OCI-LY1 (cell line): Measurements from ENCODE around the gene LONRF3.
A peak's percentile ranks its signal among the peaks of the same experiment; 100 is the strongest.

Experiments used
- H2AFZ ChIP-seq: fragments of 200-600 bp; sonication (generic), shearing (Covaris generic); 2 replicates; pipeline ENCODE4 v1.6.0; 2014; ENCODE audit warnings: antibody characterized with exemption, mild to moderate bottlenecking, low read length
- H3F3A ChIP-seq: fragments of 200-600 bp; sonication (generic), shearing (Covaris generic); 2 replicates; pipeline ENCODE4 v1.6.0; 2014; ENCODE audit warnings: mild to moderate bottlenecking, antibody characterized with exemption, low read length, moderate library complexity; ENCODE audit not compliant: insufficient read depth
- H3K27ac ChIP-seq: fragments of 200-600 bp; sonication (generic); 2 replicates; pipeline ENCODE4 v1.5.1; 2014; ENCODE audit warnings: low read length, mixed run types, mild to moderate bottlenecking, low read depth; ENCODE audit not compliant: poor library complexity, severe bottlenecking
- H3K27me3 ChIP-seq: fragments of 200-600 bp; sonication (generic); 2 replicates; pipeline ENCODE4 v1.6.0; 2014; ENCODE audit warnings: antibody characterized with exemption, mild to moderate bottlenecking, low read length, moderate library complexity; ENCODE audit not compliant: insufficient read depth
- H3K36me3 ChIP-seq: fragments of 200-600 bp; sonication (generic); 2 replicates; pipeline ENCODE4 v1.6.1; 2014; ENCODE audit warnings: mild to moderate bottlenecking, antibody characterized with exemption, low read length, moderate library complexity, mixed read lengths; ENCODE audit not compliant: insufficient read depth
- H3K4me1 ChIP-seq: fragments of 200-600 bp; sonication (generic); 2 replicates; pipeline ENCODE4 v1.5.1; 2014; ENCODE audit warnings: mild to moderate bottlenecking, low read length, moderate library complexity; ENCODE audit not compliant: insufficient read depth, severe bottlenecking
- H3K4me2 ChIP-seq: fragments of 200-600 bp; sonication (generic), shearing (Covaris generic); 2 replicates; pipeline ENCODE4 v1.6.1; 2014; ENCODE audit warnings: low read length
- H3K4me3 ChIP-seq: fragments of 200-600 bp; sonication (generic); 2 replicates; pipeline ENCODE4 v1.5.1; 2014; ENCODE audit warnings: low read length, low read depth, mild to moderate bottlenecking, mixed read lengths; ENCODE audit not compliant: poor library complexity, severe bottlenecking
- H3K79me2 ChIP-seq: fragments of 200-600 bp; shearing (Covaris generic); 2 replicates; pipeline ENCODE4 v1.6.1; 2016; ENCODE audit warnings: mixed run types, low read length, mixed read lengths; ENCODE audit not compliant: insufficient read depth
- H3K9ac ChIP-seq: fragments of 200-600 bp; sonication (generic), shearing (Covaris generic); 2 replicates; pipeline ENCODE4 v1.6.1; 2014; ENCODE audit warnings: mild to moderate bottlenecking, low read length, mixed read lengths
- H3K9me2 ChIP-seq: fragments of 200-600 bp; sonication (generic), shearing (Covaris generic); 2 replicates; pipeline ENCODE4 v1.6.1; 2014; ENCODE audit warnings: low read depth, mild to moderate bottlenecking, low read length, mixed read lengths
- H3K9me3 ChIP-seq: fragments of 200-600 bp; shearing (Covaris generic); 2 replicates; pipeline ENCODE4 v1.6.1; 2014; ENCODE audit warnings: low read length, mixed read lengths
- H4K20me1 ChIP-seq: fragments of 200-600 bp; sonication (generic), shearing (Covaris generic); 2 replicates; pipeline ENCODE4 v1.6.0; 2016; ENCODE audit warnings: mild to moderate bottlenecking, low read length; ENCODE audit not compliant: insufficient read depth
- EZH2 ChIP-seq: fragments of 200-600 bp; sonication (generic), shearing (Covaris generic); IDR thresholded peaks from 2 replicates; pipeline ENCODE4 v1.8.0; 2017; ENCODE audit warnings: borderline replicate concordance, mixed run types, mild to moderate bottlenecking, antibody characterized with exemption, low read length, moderate library complexity, mixed read lengths
- TF ChIP-seq, protein P1 (sequence below): fragments of 200-600 bp; sonication (generic), shearing (Covaris generic); IDR thresholded peaks from 2 replicates; pipeline ENCODE4 v1.5.1; 2017; ENCODE audit warnings: mild to moderate bottlenecking, antibody characterized with exemption, low read length, moderate library complexity, mixed read lengths

LONRF3 gene

DNA sequence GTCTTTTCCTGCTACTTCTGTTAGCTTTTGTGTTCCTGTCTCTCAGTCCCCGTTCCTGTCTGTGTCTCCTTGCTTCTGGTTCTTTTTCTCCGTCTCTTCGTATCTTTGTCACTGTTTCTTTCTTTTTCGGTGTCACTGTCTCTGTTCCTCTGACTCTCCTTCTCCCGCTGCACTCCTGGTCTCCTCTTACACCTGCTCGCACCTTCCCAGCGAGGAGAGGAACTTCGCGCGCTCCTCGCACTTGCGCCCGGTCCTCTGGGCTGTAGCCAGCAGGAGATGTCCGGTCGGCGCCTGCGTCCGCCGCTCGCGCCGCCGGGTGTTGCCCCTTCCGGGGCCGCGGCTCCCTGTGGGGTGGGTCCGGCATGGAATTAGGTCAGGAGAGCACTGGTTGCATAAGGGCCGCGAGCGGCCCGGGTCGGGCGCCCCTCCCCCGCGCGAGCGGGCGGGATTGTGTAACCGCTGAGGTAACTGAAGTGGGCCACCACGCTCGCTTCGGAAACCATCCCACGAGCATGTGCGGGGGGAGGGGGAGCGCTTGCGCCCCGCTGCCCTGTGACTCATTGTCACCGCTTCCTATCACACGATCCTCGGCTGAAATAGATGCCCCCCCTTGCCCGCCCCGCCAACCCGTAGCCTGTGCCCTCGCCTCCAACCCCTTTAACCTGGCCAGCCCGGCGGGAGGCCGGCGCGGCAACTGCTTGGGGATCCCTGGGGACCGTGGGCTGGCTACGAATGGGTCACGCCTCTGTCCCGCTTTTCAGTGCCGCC, 1.6 kb downstream of the LONRF3 start:
- H3K4me3 ChIP-seq, result peak overlapping the region; percentile 77
- no peaks in the 10 kb centered on the region for H3F3A ChIP-seq
- H3K36me3 ChIP-seq, result peaks cover 21% of the 10 kb centered on the region; the same call in 1 of the 2 replicates
- peak overlapping the region; percentile 72 for H3K4me2 ChIP-seq
- H3K9me3 ChIP-seq, result no peaks in the 10 kb centered on the region
- H3K79me2 ChIP-seq, result no peaks in the 10 kb centered on the region
- no peaks in the 10 kb centered on the region for H3K27me3 ChIP-seq
- H3K27ac ChIP-seq, result peak overlapping the region; percentile 64
- no peak overlapping the region for H2AFZ ChIP-seq
- peak overlapping the region; percentile 83 for H3K9ac ChIP-seq
- no peaks in the 10 kb centered on the region for H3K9me2 ChIP-seq
- H3K4me1 ChIP-seq, result peaks cover 10% of the 10 kb centered on the region
- no peaks in the 10 kb centered on the region for H4K20me1 ChIP-seq
- TF ChIP-seq, protein P1, sequence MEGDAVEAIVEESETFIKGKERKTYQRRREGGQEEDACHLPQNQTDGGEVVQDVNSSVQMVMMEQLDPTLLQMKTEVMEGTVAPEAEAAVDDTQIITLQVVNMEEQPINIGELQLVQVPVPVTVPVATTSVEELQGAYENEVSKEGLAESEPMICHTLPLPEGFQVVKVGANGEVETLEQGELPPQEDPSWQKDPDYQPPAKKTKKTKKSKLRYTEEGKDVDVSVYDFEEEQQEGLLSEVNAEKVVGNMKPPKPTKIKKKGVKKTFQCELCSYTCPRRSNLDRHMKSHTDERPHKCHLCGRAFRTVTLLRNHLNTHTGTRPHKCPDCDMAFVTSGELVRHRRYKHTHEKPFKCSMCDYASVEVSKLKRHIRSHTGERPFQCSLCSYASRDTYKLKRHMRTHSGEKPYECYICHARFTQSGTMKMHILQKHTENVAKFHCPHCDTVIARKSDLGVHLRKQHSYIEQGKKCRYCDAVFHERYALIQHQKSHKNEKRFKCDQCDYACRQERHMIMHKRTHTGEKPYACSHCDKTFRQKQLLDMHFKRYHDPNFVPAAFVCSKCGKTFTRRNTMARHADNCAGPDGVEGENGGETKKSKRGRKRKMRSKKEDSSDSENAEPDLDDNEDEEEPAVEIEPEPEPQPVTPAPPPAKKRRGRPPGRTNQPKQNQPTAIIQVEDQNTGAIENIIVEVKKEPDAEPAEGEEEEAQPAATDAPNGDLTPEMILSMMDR, result no peak
- no peak for TF ChIP-seq EZH2

DNA sequence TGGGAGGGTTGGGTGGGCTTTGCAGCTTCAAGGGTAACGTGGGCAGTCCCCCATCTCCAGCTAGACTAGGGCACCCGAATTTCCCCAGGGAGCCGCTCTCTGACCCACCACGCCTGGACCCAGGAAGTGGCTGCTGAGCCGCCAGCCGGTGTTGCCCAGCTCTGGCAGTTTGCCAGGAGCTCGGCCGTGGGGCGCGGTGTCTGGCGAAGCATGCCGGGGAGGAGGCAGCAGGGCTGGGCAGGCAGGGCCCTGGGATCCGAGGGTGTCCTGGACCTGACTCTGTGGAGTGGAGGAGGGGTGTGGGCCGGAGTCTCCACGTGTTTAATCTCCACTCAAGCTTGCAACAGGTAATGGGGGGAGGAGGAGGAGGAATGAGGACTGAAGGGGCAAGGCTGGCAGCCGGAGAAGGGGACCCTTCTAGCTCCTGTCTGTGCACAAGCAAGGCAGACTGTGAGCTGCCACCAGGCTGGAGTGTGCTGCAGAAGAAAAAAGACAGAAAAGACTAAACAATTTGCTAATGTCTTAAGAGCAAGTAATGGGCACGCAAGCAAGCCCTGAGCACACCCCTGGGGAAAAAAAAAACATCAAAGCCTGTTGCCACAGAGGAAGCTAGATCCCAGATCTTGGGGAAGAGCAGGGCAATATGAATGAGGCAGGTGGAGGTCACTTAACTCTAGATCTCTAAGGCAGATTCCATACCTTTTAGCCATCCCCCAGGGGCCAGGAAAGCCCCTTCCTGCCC, 2.4 kb downstream of the LONRF3 start:
- Histone ChIP-seq H3K9me2 (no peaks in the 10 kb centered on the region), H3K79me2 (no peaks in the 10 kb centered on the region), H3K4me1 (peaks cover 10% of the 10 kb centered on the region), H3K27ac (peak overlapping the region; percentile 64), H4K20me1 (no peaks in the 10 kb centered on the region), H3F3A (no peaks in the 10 kb centered on the region), H3K9ac (peak overlapping the region; percentile 83), H3K36me3 (peaks cover 25% of the 10 kb centered on the region; the same call in 1 of the 2 replicates), H3K4me3 (peak overlapping the region; percentile 77), H2AFZ (no peak overlapping the region), H3K4me2 (peak overlapping the region; percentile 72), H3K27me3 (no peaks in the 10 kb centered on the region), H3K9me3 (no peaks in the 10 kb centered on the region)
- no peak for TF ChIP-seq EZH2
- TF ChIP-seq, protein P1, result no peak

GRCh38 chrX:118977424-118977823, 3.0 kb downstream of the LONRF3 start:
- TF ChIP-seq, protein P1, result no peak
- no peak for TF ChIP-seq EZH2
- no peaks in the 10 kb centered on the region for H3K27me3 ChIP-seq
- peaks cover 10% of the 10 kb centered on the region for H3K4me1 ChIP-seq
- H4K20me1 ChIP-seq, result no peaks in the 10 kb centered on the region
- no peak overlapping the region for H3K4me3 ChIP-seq
- no peaks in the 10 kb centered on the region for H3K9me2 ChIP-seq
- H3F3A ChIP-seq, result no peaks in the 10 kb centered on the region
- no peaks in the 10 kb centered on the region for H3K9me3 ChIP-seq
- no peaks in the 10 kb centered on the region for H3K79me2 ChIP-seq
- peak overlapping the region; percentile 64 for H3K27ac ChIP-seq
- H2AFZ ChIP-seq, result no peak overlapping the region
- peak overlapping the region; percentile 72; the same call in 1 of the 2 replicates for H3K4me2 ChIP-seq
- H3K9ac ChIP-seq, result no peak overlapping the region; the same call in 1 of the 2 replicates
- H3K36me3 ChIP-seq, result peaks cover 30% of the 10 kb centered on the region; the same call in 1 of the 2 replicates
